CD4-positive, alpha-beta T cell treated with Interleukin-15 for 1 hour (primary cell): ENCODE data around the gene FAM163B.

Experiments
- DNase-seq: peaks from one replicate; pipeline ENCODE4 v3.0.0-alpha.2; 2020

Gene FAM163B

GRCh38 chr9:133594310-133594709 is 14.9 kb downstream of the FAM163B start:
- DNase-seq = no peak

GRCh38 chr9:133593587-133594253 is 15.5 kb downstream of the FAM163B start:
- no peak for DNase-seq

GRCh38 chr9:133592731-133593409 is 16.3 kb downstream of the FAM163B start:
- no peak for DNase-seq

GRCh38 chr9:133591985-133592384 is 17.2 kb downstream of the FAM163B start:
- DNase-seq = no peak

- DNase-seq = no peak
Measured at GRCh38 chr9:133591116-133591910, 17.9 kb downstream of the FAM163B start.

- DNase-seq = no peak
Measured at GRCh38 chr9:133590231-133590855, 18.8 kb downstream of the FAM163B start.

- no peak for DNase-seq
Measured at GRCh38 chr9:133589454-133590227, 19.5 kb downstream of the FAM163B start.

- no peak for DNase-seq
Measured at GRCh38 chr9:133587466-133587865, 21.7 kb downstream of the FAM163B start.

- DNase-seq = no peak
Measured at GRCh38 chr9:133587051-133587450, 22.1 kb downstream of the FAM163B start.

GRCh38 chr9:133585481-133586351 is 23.5 kb downstream of the FAM163B start:
- no peak for DNase-seq

GRCh38 chr9:133584559-133585476 is 24.4 kb downstream of the FAM163B start:
- no peak for DNase-seq

- DNase-seq = no peak
Measured at GRCh38 chr9:133584167-133584558, 25.0 kb downstream of the FAM163B start.

- DNase-seq = no peak
Measured at GRCh38 chr9:133583586-133583985, 25.6 kb downstream of the FAM163B start.

- no peak for DNase-seq
Measured at GRCh38 chr9:133583111-133583510, 26.1 kb downstream of the FAM163B start.

GRCh38 chr9:133582501-133583045 is 26.6 kb downstream of the FAM163B start:
- no peak for DNase-seq

- DNase-seq = no peak
Measured at GRCh38 chr9:133581513-133582343, 27.5 kb downstream of the FAM163B start.

- DNase-seq = no peak
Measured at GRCh38 chr9:133581011-133581410, 28.2 kb downstream of the FAM163B start.

- no peak for DNase-seq
Measured at GRCh38 chr9:133580419-133580738, 28.8 kb downstream of the FAM163B start.
